Measurements from ENCODE around the gene GNB1L. TPM values are rescaled to one million over a fixed set of nuclear protein-coding genes. Genes with fewer than 3 reads are reported as not detected.

GNB1L gene
- total RNA-seq, 2 donors from 2014 or later: 2.6 to 4.7 TPM

- Histone ChIP-seq H3K4me1 (no peaks in the 10 kb centered on the region), H3K27ac (no peak overlapping the region), H3K4me3 (no peak overlapping the region), H3K9me3 (no peaks in the 10 kb centered on the region), H3K27me3 (no peaks in the 10 kb centered on the region), H3K36me3 (no peaks in the 10 kb centered on the region)
- TF ChIP-seq CTCF (IDR thresholded peaks at IDR 0.05): no peak
- no peak for DNase-seq (ENCODE audit: low spot score)
These were observed 9.9 kb upstream of the GNB1L start for GRCh38 chr22:19864538-19865106.

GRCh38 chr22:19863571-19863970, 8.9 kb upstream of the GNB1L start:
- Histone ChIP-seq H3K27ac (no peak overlapping the region), H3K4me1 (no peaks in the 10 kb centered on the region), H3K27me3 (no peaks in the 10 kb centered on the region), H3K4me3 (no peak overlapping the region), H3K36me3 (no peaks in the 10 kb centered on the region), H3K9me3 (no peaks in the 10 kb centered on the region)
- no peak for TF ChIP-seq CTCF (IDR thresholded peaks at IDR 0.05)
- DNase-seq (ENCODE audit: low spot score): no peak

- Histone ChIP-seq H3K27me3 (no peaks in the 10 kb centered on the region), H3K9me3 (no peaks in the 10 kb centered on the region), H3K4me1 (no peaks in the 10 kb centered on the region), H3K4me3 (no peak overlapping the region), H3K27ac (no peak overlapping the region), H3K36me3 (no peaks in the 10 kb centered on the region)
- no peak for TF ChIP-seq CTCF (IDR thresholded peaks at IDR 0.05)
- no peak for DNase-seq (ENCODE audit: low spot score)
These were observed 8.1 kb upstream of the GNB1L start for GRCh38 chr22:19862619-19863246.

GRCh38 chr22:19859861-19860510, 5.3 kb upstream of the GNB1L start:
- no peak for TF ChIP-seq CTCF (IDR thresholded peaks at IDR 0.05)
- no peaks in the 10 kb centered on the region for H3K9me3 ChIP-seq
- no peak for DNase-seq (ENCODE audit: low spot score)

GRCh38 chr22:19857382-19857781, 2.7 kb upstream of the GNB1L start:
- H3K27me3 ChIP-seq: no peaks in the 10 kb centered on the region
- H3K4me3 ChIP-seq: no peak overlapping the region
- H3K9me3 ChIP-seq: no peaks in the 10 kb centered on the region
- H3K27ac ChIP-seq: no peak overlapping the region
- H3K36me3 ChIP-seq: no peaks in the 10 kb centered on the region
- no peak for TF ChIP-seq CTCF (IDR thresholded peaks at IDR 0.05)
- no peak for DNase-seq (ENCODE audit: low spot score)
- H3K4me1 ChIP-seq: peaks cover 0 to 32% of the 10 kb centered on the region in 2 donors

More at GRCh38 chr22:19859861-19860510, 5.3 kb upstream of the GNB1L start:
- Histone ChIP-seq H3K27me3 (no peaks in the 10 kb centered on the region), H3K4me3 (no peak overlapping the region), H3K36me3 (no peaks in the 10 kb centered on the region), H3K4me1 (peaks cover 0 to 14% of the 10 kb centered on the region in 2 donors), H3K27ac (no peak overlapping the region)

All from right atrium auricular region (tissue), 2 donors.